Activated CD8-positive, alpha-beta T cell treated with anti-CD3 and anti-CD28 coated beads, Interleukin-2, amount 10 ng/mL, durations not matched to agents 7 days and 5 days (primary cell): ENCODE results near the gene LRMDA. TPM values are rescaled to one million over a fixed set of nuclear protein-coding genes. Genes with fewer than 3 reads are reported as not detected.

Experiments used
- ATAC-seq: fragments of 150-1000 bp; cut with Tn5 transposase; one replicate; pipeline ENCODE4 v1.10.0; 2021; ENCODE audit warnings: moderate library complexity
- CTCF ChIA-PET: fragments of 350-600 bp; sonication (Branson Sonifier 250); formaldehyde crosslinking; loops from one replicate; lab custom pipeline; 2021; ENCODE audit warnings: antibody characterized with exemption; lab: Charles Lee
- POLR2A ChIA-PET: fragments of 350-600 bp; sonication (Branson Sonifier 250); formaldehyde crosslinking; loops from one replicate; lab custom pipeline; 2021; ENCODE audit warnings: antibody characterized with exemption; lab: Charles Lee
- DNase-seq: peaks from one replicate; pipeline ENCODE4 v3.0.0-alpha.2; 2020
- H3K27ac Mint-ChIP-seq: one replicate; pipeline ENCODE4 v1.8.0; 2021; ENCODE audit warnings: mild to moderate bottlenecking, mixed read lengths
- H3K27me3 Mint-ChIP-seq: one replicate; pipeline ENCODE4 v1.8.0; 2021; ENCODE audit warnings: low read depth, mixed read lengths
- H3K36me3 Mint-ChIP-seq: one replicate; pipeline ENCODE4 v1.8.0; 2021; ENCODE audit warnings: low read depth, mixed read lengths
- H3K4me1 Mint-ChIP-seq: one replicate; pipeline ENCODE4 v1.8.0; 2021; ENCODE audit warnings: low read depth, mixed read lengths
- H3K4me3 Mint-ChIP-seq: one replicate; pipeline ENCODE4 v1.8.0; 2021; ENCODE audit warnings: mild to moderate bottlenecking, mixed read lengths
- H3K9me3 Mint-ChIP-seq: one replicate; pipeline ENCODE4 v1.8.0; 2022; ENCODE audit warnings: mixed read lengths; ENCODE audit not compliant: insufficient read depth
- total RNA-seq, 2 experiments: library from RNA; stranded (reverse); gene quantifications; one replicate each; pipeline ENCODE4 v1.2.3, GENCODE V29; 2021

Gene LRMDA
- total RNA-seq, 2 experiments from 2014 or later: not detected

GRCh38 chr10:75695994-75696393 is 264.6 kb downstream of the LRMDA start:
- H3K4me1 Mint-ChIP-seq: no peaks in the 10 kb centered on the region
- H3K4me3 Mint-ChIP-seq: no peak overlapping the region
- no peak overlapping the region for H3K27ac Mint-ChIP-seq
- no peaks in the 10 kb centered on the region for H3K36me3 Mint-ChIP-seq
- ChIA-PET POLR2A (no interaction called here), CTCF (no interaction called here)
- no peaks in the 10 kb centered on the region for H3K9me3 Mint-ChIP-seq
- DNase-seq (no peak), ATAC-seq (no peak)
- H3K27me3 Mint-ChIP-seq: peaks cover 4% of the 10 kb centered on the region

GRCh38 chr10:75696536-75696935 is 265.1 kb downstream of the LRMDA start:
- Mint-ChIP-seq H3K36me3 (no peaks in the 10 kb centered on the region), H3K4me1 (no peaks in the 10 kb centered on the region), H3K27me3 (peaks cover 4% of the 10 kb centered on the region), H3K9me3 (no peaks in the 10 kb centered on the region), H3K27ac (no peak overlapping the region), H3K4me3 (no peak overlapping the region)
- ChIA-PET POLR2A (no interaction called here), CTCF (no interaction called here)
- DNase-seq: no peak
- no peak for ATAC-seq

- CTCF ChIA-PET: no interaction called here
- H3K27ac Mint-ChIP-seq: no peak overlapping the region
- H3K4me3 Mint-ChIP-seq: no peak overlapping the region
- H3K4me1 Mint-ChIP-seq: no peaks in the 10 kb centered on the region
- no peaks in the 10 kb centered on the region for H3K36me3 Mint-ChIP-seq
- H3K27me3 Mint-ChIP-seq: peaks cover 4% of the 10 kb centered on the region
- no peak for DNase-seq
- no peaks in the 10 kb centered on the region for H3K9me3 Mint-ChIP-seq
- ATAC-seq: no peak
- POLR2A ChIA-PET: no interaction called here
These were observed 271.9 kb downstream of the LRMDA start for GRCh38 chr10:75703191-75703854.

GRCh38 chr10:75705426-75705825 is 274.0 kb downstream of the LRMDA start:
- DNase-seq: no peak
- Mint-ChIP-seq H3K36me3 (no peaks in the 10 kb centered on the region), H3K27ac (no peak overlapping the region), H3K4me3 (no peak overlapping the region), H3K27me3 (peaks cover 10% of the 10 kb centered on the region), H3K9me3 (no peaks in the 10 kb centered on the region), H3K4me1 (no peaks in the 10 kb centered on the region)
- no peak for ATAC-seq
- CTCF ChIA-PET: no interaction called here
- POLR2A ChIA-PET: no interaction called here

- Mint-ChIP-seq H3K36me3 (no peaks in the 10 kb centered on the region), H3K9me3 (no peaks in the 10 kb centered on the region), H3K27me3 (peaks cover 9% of the 10 kb centered on the region), H3K4me3 (no peak overlapping the region), H3K27ac (no peak overlapping the region), H3K4me1 (no peaks in the 10 kb centered on the region)
- DNase-seq: no peak
- no peak for ATAC-seq
- ChIA-PET CTCF (no interaction called here), POLR2A (no interaction called here)
These were observed 275.8 kb downstream of the LRMDA start for GRCh38 chr10:75707080-75707840.

- ATAC-seq: no peak
- ChIA-PET POLR2A (no interaction called here), CTCF (no interaction called here)
- Mint-ChIP-seq H3K27ac (no peak overlapping the region), H3K4me3 (no peak overlapping the region), H3K27me3 (peaks cover 9% of the 10 kb centered on the region), H3K36me3 (no peaks in the 10 kb centered on the region), H3K9me3 (no peaks in the 10 kb centered on the region), H3K4me1 (no peaks in the 10 kb centered on the region)
- DNase-seq: no peak
These were observed 276.6 kb downstream of the LRMDA start for GRCh38 chr10:75708060-75708459.

GRCh38 chr10:75709245-75709644 is 277.8 kb downstream of the LRMDA start:
- DNase-seq (no peak), ATAC-seq (no peak)
- ChIA-PET CTCF (no interaction called here), POLR2A (no interaction called here)
- Mint-ChIP-seq H3K4me3 (no peak overlapping the region), H3K27me3 (peaks cover 9% of the 10 kb centered on the region), H3K27ac (no peak overlapping the region), H3K4me1 (no peaks in the 10 kb centered on the region), H3K36me3 (no peaks in the 10 kb centered on the region), H3K9me3 (no peaks in the 10 kb centered on the region)

GRCh38 chr10:75709811-75710210 is 278.4 kb downstream of the LRMDA start:
- ChIA-PET CTCF (no interaction called here), POLR2A (no interaction called here)
- Mint-ChIP-seq H3K4me3 (no peak overlapping the region), H3K36me3 (no peaks in the 10 kb centered on the region), H3K27me3 (peaks cover 9% of the 10 kb centered on the region), H3K4me1 (no peaks in the 10 kb centered on the region), H3K9me3 (no peaks in the 10 kb centered on the region), H3K27ac (no peak overlapping the region)
- DNase-seq (no peak), ATAC-seq (no peak)

- Mint-ChIP-seq H3K27ac (no peak overlapping the region), H3K27me3 (peaks cover 9% of the 10 kb centered on the region), H3K4me1 (no peaks in the 10 kb centered on the region), H3K36me3 (no peaks in the 10 kb centered on the region), H3K9me3 (no peaks in the 10 kb centered on the region), H3K4me3 (no peak overlapping the region)
- ATAC-seq (no peak), DNase-seq (no peak)
- ChIA-PET POLR2A (no interaction called here), CTCF (no interaction called here)
These were observed 280.9 kb downstream of the LRMDA start for GRCh38 chr10:75712242-75712880.

GRCh38 chr10:75716506-75716905 is 285.1 kb downstream of the LRMDA start:
- ATAC-seq: no peak
- Mint-ChIP-seq H3K9me3 (no peaks in the 10 kb centered on the region), H3K4me1 (no peaks in the 10 kb centered on the region), H3K4me3 (no peak overlapping the region), H3K36me3 (no peaks in the 10 kb centered on the region), H3K27me3 (no peaks in the 10 kb centered on the region), H3K27ac (no peak overlapping the region)
- CTCF ChIA-PET: interaction anchor here (0.6 kb wide), 1 partner anchor 47 kb away, joined by 3 read pairs; no protein-coding TSS in a partner anchor
- POLR2A ChIA-PET: no interaction called here
- no peak for DNase-seq

- Mint-ChIP-seq H3K27me3 (no peaks in the 10 kb centered on the region), H3K9me3 (no peaks in the 10 kb centered on the region), H3K4me3 (no peak overlapping the region), H3K4me1 (no peaks in the 10 kb centered on the region), H3K36me3 (no peaks in the 10 kb centered on the region), H3K27ac (no peak overlapping the region)
- DNase-seq (no peak), ATAC-seq (no peak)
- ChIA-PET CTCF (no interaction called here), POLR2A (no interaction called here)
These were observed 285.9 kb downstream of the LRMDA start for GRCh38 chr10:75717126-75717916.

GRCh38 chr10:75718991-75719390 is 287.6 kb downstream of the LRMDA start:
- Mint-ChIP-seq H3K4me1 (no peaks in the 10 kb centered on the region), H3K27ac (no peak overlapping the region), H3K9me3 (no peaks in the 10 kb centered on the region), H3K36me3 (no peaks in the 10 kb centered on the region), H3K27me3 (no peaks in the 10 kb centered on the region), H3K4me3 (no peak overlapping the region)
- DNase-seq: no peak
- no peak for ATAC-seq
- ChIA-PET CTCF (no interaction called here), POLR2A (no interaction called here)
